OCI-LY1 (cell line): ENCODE measurements around the gene TUBGCP6.

Source experiments
- EZH2 ChIP-seq: fragments of 200-600 bp; sonication (generic), shearing (Covaris generic); IDR thresholded peaks from 2 replicates; pipeline ENCODE4 v1.8.0; 2017; ENCODE audit warnings: borderline replicate concordance, mixed run types, mild to moderate bottlenecking, antibody characterized with exemption, low read length, moderate library complexity, mixed read lengths
- TF ChIP-seq, protein P1 (sequence below): fragments of 200-600 bp; sonication (generic), shearing (Covaris generic); IDR thresholded peaks from 2 replicates; pipeline ENCODE4 v1.5.1; 2017; ENCODE audit warnings: mild to moderate bottlenecking, antibody characterized with exemption, low read length, moderate library complexity, mixed read lengths

DNA sequence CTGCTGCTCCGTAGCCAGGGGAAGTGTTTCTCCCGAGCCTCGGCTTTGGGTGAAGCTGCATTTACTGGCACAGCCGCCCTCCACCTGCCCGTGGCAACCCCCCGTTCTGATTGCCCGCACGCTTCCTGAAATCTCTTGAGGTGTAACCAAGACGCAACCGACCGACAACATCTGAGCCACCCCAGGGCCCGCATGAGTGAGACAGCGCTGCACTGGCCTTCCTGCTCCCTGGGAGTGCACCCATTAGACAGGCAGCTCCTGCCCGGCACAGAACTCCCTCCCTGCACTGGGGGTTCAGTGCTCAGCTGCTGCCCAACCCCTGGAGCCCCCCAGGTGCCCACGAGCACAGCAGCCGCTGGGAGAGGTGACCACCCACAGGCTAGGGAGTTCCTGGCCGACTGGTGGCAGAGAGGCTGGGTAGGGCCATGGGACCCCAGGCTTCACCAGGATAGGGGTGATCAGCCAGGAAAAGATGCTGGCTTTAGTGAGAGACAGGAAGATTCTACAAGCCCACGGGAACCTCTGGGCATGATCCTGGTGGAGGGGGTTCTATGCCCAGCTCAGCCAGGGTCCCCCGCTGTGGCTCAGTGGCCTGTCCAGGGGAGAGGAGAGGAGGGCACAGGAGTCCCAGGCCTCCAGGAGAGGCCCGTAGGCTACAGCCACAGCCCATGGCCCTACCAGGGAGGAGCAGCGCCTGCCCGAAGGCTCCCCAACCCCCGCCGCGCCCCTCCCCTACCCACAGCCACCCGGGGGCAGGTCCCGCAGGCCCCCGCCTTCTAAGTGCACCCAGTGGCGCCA lies 48.0 kb upstream of the TUBGCP6 start:
- TF ChIP-seq, protein P1, sequence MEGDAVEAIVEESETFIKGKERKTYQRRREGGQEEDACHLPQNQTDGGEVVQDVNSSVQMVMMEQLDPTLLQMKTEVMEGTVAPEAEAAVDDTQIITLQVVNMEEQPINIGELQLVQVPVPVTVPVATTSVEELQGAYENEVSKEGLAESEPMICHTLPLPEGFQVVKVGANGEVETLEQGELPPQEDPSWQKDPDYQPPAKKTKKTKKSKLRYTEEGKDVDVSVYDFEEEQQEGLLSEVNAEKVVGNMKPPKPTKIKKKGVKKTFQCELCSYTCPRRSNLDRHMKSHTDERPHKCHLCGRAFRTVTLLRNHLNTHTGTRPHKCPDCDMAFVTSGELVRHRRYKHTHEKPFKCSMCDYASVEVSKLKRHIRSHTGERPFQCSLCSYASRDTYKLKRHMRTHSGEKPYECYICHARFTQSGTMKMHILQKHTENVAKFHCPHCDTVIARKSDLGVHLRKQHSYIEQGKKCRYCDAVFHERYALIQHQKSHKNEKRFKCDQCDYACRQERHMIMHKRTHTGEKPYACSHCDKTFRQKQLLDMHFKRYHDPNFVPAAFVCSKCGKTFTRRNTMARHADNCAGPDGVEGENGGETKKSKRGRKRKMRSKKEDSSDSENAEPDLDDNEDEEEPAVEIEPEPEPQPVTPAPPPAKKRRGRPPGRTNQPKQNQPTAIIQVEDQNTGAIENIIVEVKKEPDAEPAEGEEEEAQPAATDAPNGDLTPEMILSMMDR = no peak
- TF ChIP-seq EZH2 = no peak
